Spleen (tissue), 11 donors: ENCODE measurements around the gene PTGES2. TPM values are rescaled to one million over a fixed set of nuclear protein-coding genes. Genes with fewer than 3 reads are reported as not detected.
A peak's percentile ranks its signal among the peaks of the same experiment; 100 is the strongest.

Experiments
- DNase-seq: peaks from one replicate; pipeline ENCODE4 v3.0.0-alpha.2; 2020
- H3K27ac ChIP-seq, 8 donors: fragments of 200-600 bp; sonication (generic) in 7 of 8; 1 replicate in 4 of 8; 2 replicates in 4 of 8; pipeline versions ENCODE4 v1.5.0 to v1.8.0; 2016 to 2021; ENCODE audit warnings: inconsistent platforms in 4 of 8, mild to moderate bottlenecking in 4 of 8, moderate library complexity in 1 of 8
- H3K27me3 ChIP-seq, 7 donors: fragments of 200-600 bp; sonication (generic) in 6 of 7; replicated peaks in 1 of 7; 1 replicate in 4 of 7; 2 replicates in 3 of 7; pipeline versions ENCODE4 v1.5.0 to v1.8.0; 2016 to 2021; ENCODE audit warnings: inconsistent platforms in 3 of 7, mild to moderate bottlenecking in 1 of 7
- H3K36me3 ChIP-seq, 6 donors: fragments of 200-600 bp; sonication (generic) in 5 of 6; 1 replicate in 4 of 6; 2 replicates in 2 of 6; pipeline versions ENCODE4 v1.5.0 to v1.8.0; 2016 to 2021; ENCODE audit warnings: inconsistent platforms in 2 of 6
- H3K4me1 ChIP-seq, 6 donors: fragments of 200-600 bp; sonication (generic) in 5 of 6; 1 replicate in 3 of 6; 2 replicates in 3 of 6; pipeline versions ENCODE4 v1.5.0 to v1.8.0; 2016 to 2021; ENCODE audit warnings: inconsistent platforms in 3 of 6
- H3K4me3 ChIP-seq, 8 donors: fragments of 200-600 bp; sonication (generic) in 7 of 8; 1 replicate in 4 of 8; 2 replicates in 4 of 8; pipeline versions ENCODE4 v1.5.0 to v1.8.0; 2016 to 2021; ENCODE audit warnings: inconsistent platforms in 4 of 8, mild to moderate bottlenecking in 4 of 8, moderate library complexity in 2 of 8
- H3K9me3 ChIP-seq, 8 donors: fragments of 200-600 bp; sonication (generic) in 7 of 8; 1 replicate in 4 of 8; 2 replicates in 4 of 8; pipeline versions ENCODE4 v1.5.0 to v1.8.0; 2016 to 2021; ENCODE audit warnings: inconsistent platforms in 4 of 8
- POLR2A ChIP-seq, 3 donors: fragments of 450-650 bp; IDR thresholded peaks; one replicate each; pipeline ENCODE4 v1.5.1; 2017; ENCODE audit warnings: antibody characterized with exemption in 3 of 3, mild to moderate bottlenecking in 1 of 3
- POLR2AphosphoS5 ChIP-seq, 3 donors: sonication (generic); formaldehyde crosslinking; IDR thresholded peaks; one replicate each; pipeline ENCODE4 v1.5.1; 2017; ENCODE audit warnings: antibody characterized with exemption in 3 of 3
- WGBS, 5 donors: extraction: QIAGEN DNeasy Blood & Tissue Kit in 3 of 5; methylation state at CpG; one replicate each; pipeline versions ENCODE4 v1.1.5 to v1.1.7; 2013 to 2018; 5-methylcytosine and 5-hydroxymethylcytosine counted together
- intact Hi-C: fragments of 100-400 bp; cut with DNase I; formaldehyde crosslinking; loops from one replicate; pipeline ENCODE4 v1.15.0; 2023; ENCODE audit warnings: low total_unique reads
- polyA plus RNA-seq, 3 donors: library from polyadenylated mRNA; stranded (reverse); fragments of 200-250 nt; gene quantifications; one replicate each; pipeline ENCODE4 v1.2.1, GENCODE V29; 2013
- total RNA-seq, 7 donors: library from RNA; depleted of rRNA in 3 of 7; stranded (reverse); fragments of >200 nt in 3 of 7; fragmentation: NEBNext Ultra II Directional in 4 of 7; extraction: Animal tissue kit (Norgen Biotek cat#: 25700) in 4 of 7; gene quantifications; one replicate each; pipeline versions ENCODE4 v1.1.0 to v1.2.1, GENCODE V29; 2016 to 2021
- TF ChIP-seq, protein P1 (sequence below), 11 experiments: fragments of 200-600 bp in 7 of 11; fragments of 450-650 bp in 4 of 11; sonication (generic) in 4 of 11; IDR thresholded peaks in 8 of 11; conservative IDR thresholded peaks in 3 of 11; 1 replicate in 7 of 11; 2 replicates in 4 of 11; pipeline versions ENCODE4 v1.4.0 to v1.8.0; 2016 to 2021; ENCODE audit warnings: antibody characterized with exemption in 11 of 11, inconsistent platforms in 4 of 11, mild to moderate bottlenecking in 1 of 11
- donor health status: healthy with polysubstance abuse.
- donor health status: DM: no; HTN: no; CAD: no; lungs with moderate emphysema.
- donor health status: DM: no; HTN: no; CAD: no.
- donor health status: Bipolar disorder and iron deficiency.
- donor health status: healthy.
- donor health status: DM: no; HTN: no; CAD: no.
- donor health status: DM: yes; HTN: yes; CAD: no.

The PTGES2 gene
- total and polyA plus RNA-seq, 10 donors, result 45.2 to 71.2 (median 56.5) TPM

DNA sequence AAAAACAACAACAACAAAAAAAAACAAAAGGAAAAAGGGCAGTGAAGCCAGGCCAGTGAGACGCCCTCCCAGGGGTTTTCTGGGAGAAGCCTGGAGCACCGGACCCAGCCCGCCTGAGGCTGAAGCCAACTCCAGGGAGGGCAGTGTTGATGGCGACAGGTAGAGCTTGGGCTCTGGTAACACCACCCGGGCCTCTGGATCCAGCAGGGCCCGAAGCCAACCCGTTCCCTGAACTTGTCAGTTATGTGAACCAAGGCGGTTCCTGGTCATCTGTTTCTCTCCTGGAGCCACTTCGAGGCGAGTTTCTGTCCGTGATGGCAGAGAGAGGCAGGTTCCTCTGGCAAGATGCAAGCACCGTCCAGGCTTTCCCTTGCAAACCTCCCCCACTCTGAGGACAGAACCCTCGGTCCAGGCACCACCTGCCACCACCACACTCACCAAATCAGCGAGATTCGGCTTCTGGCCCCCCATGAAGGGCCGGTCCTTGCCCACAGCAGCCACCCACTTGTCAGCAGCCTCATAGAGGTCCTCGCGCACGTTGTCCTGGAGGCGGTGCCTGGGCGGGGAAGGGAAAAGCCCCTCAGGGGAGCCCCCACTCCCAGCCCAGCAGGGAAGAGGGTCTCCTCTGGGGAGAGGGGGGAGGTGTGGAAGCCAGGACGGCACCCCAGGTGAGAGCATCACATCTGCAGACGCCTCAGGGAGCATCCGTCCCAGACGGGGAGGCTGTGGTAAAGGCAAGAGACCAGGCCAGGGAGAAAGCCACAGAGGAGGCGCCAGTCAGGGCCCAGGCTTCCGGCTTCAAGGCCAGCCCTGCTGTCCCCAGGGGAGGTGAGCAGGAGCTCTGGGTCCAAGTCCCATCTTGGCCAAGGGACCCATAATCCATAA is 5.4 kb downstream of the PTGES2 start:
- Histone ChIP-seq H3K36me3 (peaks cover 0 to 55% (median 47%) of the 10 kb centered on the region in 6 donors), H3K27me3 (no peaks in the 10 kb centered on the region), H3K4me1 (peaks cover 23 to 41% (median 37%) of the 10 kb centered on the region in 6 donors), H3K4me3 (no peak overlapping the region), H3K27ac (no peak overlapping the region), H3K9me3 (no peaks in the 10 kb centered on the region)
- 90 to 95% (median 91%) methylated on average over 24 to 27 of the region's 27 CpGs for WGBS, 5 donors
- DNase-seq, result peak; percentile 69
- intact Hi-C loops, result no loop called here
- TF ChIP-seq POLR2A (IDR thresholded peaks at IDR 0.05), result no peak

DNA sequence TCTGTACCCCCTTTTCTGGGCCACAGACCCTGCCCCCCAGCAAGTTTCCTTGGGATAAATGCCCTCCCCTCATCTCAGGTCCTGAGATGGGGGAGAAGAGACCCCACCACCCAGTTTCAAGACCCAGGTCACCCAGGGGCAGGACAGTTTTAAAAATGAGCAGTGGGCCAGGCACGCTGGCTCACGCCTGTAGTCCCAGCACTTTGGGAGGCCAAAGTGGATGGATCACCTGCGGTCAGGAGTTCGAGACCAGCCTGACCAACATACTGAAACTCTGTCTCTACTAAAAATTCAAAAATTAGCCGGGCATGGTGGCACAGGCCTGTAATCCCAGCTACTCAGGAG is 6.1 kb downstream of the PTGES2 start:
- H3K4me3 ChIP-seq, result no peak overlapping the region
- H3K9me3 ChIP-seq, result no peaks in the 10 kb centered on the region
- intact Hi-C loops, result no loop called here
- H3K36me3 ChIP-seq, result peaks cover 0 to 55% (median 47%) of the 10 kb centered on the region in 6 donors
- TF ChIP-seq, protein P1, sequence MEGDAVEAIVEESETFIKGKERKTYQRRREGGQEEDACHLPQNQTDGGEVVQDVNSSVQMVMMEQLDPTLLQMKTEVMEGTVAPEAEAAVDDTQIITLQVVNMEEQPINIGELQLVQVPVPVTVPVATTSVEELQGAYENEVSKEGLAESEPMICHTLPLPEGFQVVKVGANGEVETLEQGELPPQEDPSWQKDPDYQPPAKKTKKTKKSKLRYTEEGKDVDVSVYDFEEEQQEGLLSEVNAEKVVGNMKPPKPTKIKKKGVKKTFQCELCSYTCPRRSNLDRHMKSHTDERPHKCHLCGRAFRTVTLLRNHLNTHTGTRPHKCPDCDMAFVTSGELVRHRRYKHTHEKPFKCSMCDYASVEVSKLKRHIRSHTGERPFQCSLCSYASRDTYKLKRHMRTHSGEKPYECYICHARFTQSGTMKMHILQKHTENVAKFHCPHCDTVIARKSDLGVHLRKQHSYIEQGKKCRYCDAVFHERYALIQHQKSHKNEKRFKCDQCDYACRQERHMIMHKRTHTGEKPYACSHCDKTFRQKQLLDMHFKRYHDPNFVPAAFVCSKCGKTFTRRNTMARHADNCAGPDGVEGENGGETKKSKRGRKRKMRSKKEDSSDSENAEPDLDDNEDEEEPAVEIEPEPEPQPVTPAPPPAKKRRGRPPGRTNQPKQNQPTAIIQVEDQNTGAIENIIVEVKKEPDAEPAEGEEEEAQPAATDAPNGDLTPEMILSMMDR (IDR thresholded peaks at IDR 0.05 in 8 of 11, conservative IDR thresholded peaks at IDR 0.05 in 3 of 11), result no peak
- TF ChIP-seq POLR2AphosphoS5 (IDR thresholded peaks at IDR 0.05), result no peak
- no peak for TF ChIP-seq POLR2A (IDR thresholded peaks at IDR 0.05)
- peaks cover 19 to 41% (median 38%) of the 10 kb centered on the region in 6 donors for H3K4me1 ChIP-seq
- 67 to 99% (median 95%) methylated on average over 1 to 5 of the region's 5 CpGs for WGBS, 5 donors
- peak; percentile 52 for DNase-seq
- no peaks in the 10 kb centered on the region for H3K27me3 ChIP-seq
- no peak overlapping the region for H3K27ac ChIP-seq

DNA sequence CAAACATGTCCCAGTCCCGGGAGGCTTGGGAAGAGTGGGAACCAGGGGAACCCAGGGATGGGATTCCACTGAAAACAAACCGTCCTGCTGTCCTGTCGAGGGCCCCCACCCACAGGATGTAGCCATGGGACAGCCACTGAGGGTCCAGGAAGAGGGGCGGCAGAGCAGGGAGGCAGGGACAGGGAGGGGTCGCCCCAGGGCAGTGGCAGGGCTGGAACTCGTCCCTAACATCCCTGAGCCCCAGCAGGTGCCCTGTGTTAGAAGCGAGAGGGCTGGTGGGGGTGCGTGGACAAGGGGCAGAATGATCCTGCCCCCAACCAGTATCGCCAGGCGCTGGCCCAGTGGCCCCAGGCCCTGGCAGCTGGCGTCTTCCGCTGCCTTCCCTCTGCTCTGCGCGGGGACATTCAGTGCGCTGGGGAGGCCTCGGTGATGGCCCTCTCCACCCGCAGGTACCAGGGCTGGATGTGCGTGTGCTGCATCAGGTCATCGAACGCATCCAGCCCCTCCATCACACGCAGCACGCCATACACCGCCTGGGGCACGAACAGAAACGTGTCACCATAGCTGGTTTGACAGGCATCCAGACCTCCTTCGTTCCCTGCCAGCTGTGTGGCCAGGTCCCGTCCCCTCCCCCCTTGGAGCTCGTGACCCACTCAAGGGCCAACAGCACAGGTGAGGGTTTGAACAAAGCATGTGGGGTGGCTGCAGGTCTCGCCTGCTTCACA is 6.6 kb downstream of the PTGES2 start:
- H3K27ac ChIP-seq, result no peak overlapping the region
- peak; percentile 63 for DNase-seq
- TF ChIP-seq POLR2A (IDR thresholded peaks at IDR 0.05) (no peak), POLR2AphosphoS5 (IDR thresholded peaks at IDR 0.05) (peak in 2 of 3 donors; percentile 12 to 35)
- TF ChIP-seq, protein P1 (IDR thresholded peaks at IDR 0.05 in 8 of 11, conservative IDR thresholded peaks at IDR 0.05 in 3 of 11), result no peak
- no peaks in the 10 kb centered on the region for H3K9me3 ChIP-seq
- no peak overlapping the region for H3K4me3 ChIP-seq
- 84 to 91% (median 86%) methylated on average over 22 to 29 of the region's 29 CpGs for WGBS, 5 donors
- H3K36me3 ChIP-seq, result peaks cover 0 to 55% (median 47%) of the 10 kb centered on the region in 6 donors
- no peaks in the 10 kb centered on the region for H3K27me3 ChIP-seq
- H3K4me1 ChIP-seq, result peaks cover 16 to 41% (median 38%) of the 10 kb centered on the region in 6 donors
- intact Hi-C loops, result no loop called here

DNA sequence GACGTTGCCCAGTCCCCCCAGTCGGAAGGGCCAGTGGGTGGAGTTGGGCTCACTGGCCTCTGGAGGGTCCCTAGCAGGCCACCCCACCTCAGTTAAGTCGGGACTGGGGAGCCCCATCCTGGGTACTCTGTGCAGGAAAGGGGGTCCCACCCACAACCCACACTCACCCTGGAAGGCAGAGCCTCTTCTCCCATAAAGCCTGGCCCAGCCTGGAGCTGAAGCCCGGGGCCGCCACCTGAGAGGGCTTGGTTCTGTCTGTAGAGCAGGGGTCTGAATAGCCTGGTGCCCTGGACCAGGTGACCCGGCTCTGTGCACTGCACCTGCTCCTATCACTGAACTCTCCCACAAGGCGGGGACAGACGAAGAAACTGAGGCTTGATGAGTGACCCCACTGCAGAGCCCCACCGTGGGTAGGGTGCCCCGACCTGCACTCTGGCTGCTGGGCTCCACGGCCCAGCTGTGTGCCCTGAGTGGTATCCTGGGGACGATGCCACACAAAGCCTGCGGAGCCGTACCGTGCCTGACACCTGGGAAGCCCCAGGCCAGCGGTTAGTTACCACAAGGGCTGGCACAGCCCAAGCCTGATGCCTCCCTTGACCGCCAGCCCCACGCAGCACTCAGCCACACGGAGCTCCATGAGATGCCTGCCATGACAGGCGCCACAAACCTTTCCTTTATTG is 7.3 kb downstream of the PTGES2 start:
- H3K27ac ChIP-seq, result no peak overlapping the region
- no peaks in the 10 kb centered on the region for H3K27me3 ChIP-seq
- intact Hi-C loops, result no loop called here
- DNase-seq, result peak; percentile 74
- 75 to 92% (median 86%) methylated on average over 11 to 20 of the region's 20 CpGs for WGBS, 5 donors
- H3K9me3 ChIP-seq, result no peaks in the 10 kb centered on the region
- H3K4me3 ChIP-seq, result no peak overlapping the region
- TF ChIP-seq, protein P1 (IDR thresholded peaks at IDR 0.05 in 8 of 11, conservative IDR thresholded peaks at IDR 0.05 in 3 of 11), result no peak
- TF ChIP-seq POLR2A (IDR thresholded peaks at IDR 0.05) (no peak), POLR2AphosphoS5 (IDR thresholded peaks at IDR 0.05) (no peak)
- H3K4me1 ChIP-seq, result peaks cover 10 to 41% (median 38%) of the 10 kb centered on the region in 6 donors
- H3K36me3 ChIP-seq, result peaks cover 0 to 58% (median 47%) of the 10 kb centered on the region in 6 donors
